ENCODE data around the gene GORASP2.

Gene GORASP2

DNA sequence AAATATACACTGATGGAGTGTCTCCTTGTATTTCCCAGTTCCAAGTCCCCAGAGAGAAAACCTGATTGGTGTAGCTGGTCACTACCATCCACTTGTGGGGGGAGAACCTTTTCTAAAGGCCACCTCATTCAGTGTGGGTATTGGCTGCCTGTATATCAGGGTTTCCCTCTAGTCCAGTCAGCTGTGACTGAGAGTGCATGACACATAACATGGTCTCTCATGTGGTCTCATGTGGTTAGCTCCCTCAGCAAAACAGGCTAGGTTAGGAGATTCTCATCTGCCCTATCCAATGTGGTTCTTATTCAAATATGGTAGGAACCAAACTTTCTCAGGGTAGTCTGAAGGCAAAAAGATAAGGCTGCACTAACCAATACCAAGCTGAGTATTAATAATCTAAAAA lies 4.1 kb upstream of the GORASP2 start:
- no peak for DNase-seq

DNA sequence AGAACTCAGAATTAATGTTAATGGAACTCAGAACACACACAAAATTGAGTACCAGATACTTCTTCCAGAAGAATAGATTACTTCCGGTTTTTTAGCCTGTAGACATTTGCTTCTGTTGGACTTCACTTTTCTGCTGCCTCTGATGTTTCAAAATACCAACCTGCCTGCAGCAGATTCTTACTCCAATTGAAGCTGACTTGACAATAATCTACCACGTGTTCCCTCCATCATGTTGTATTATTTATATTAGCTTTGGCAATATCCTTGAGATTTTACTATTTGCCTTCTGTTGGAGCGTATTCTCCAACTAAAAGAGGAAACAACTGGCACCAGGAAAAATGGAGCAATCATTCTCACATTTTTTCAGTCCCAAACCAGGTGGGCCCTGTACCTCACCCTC lies 3.1 kb upstream of the GORASP2 start:
- no peak for DNase-seq

DNA sequence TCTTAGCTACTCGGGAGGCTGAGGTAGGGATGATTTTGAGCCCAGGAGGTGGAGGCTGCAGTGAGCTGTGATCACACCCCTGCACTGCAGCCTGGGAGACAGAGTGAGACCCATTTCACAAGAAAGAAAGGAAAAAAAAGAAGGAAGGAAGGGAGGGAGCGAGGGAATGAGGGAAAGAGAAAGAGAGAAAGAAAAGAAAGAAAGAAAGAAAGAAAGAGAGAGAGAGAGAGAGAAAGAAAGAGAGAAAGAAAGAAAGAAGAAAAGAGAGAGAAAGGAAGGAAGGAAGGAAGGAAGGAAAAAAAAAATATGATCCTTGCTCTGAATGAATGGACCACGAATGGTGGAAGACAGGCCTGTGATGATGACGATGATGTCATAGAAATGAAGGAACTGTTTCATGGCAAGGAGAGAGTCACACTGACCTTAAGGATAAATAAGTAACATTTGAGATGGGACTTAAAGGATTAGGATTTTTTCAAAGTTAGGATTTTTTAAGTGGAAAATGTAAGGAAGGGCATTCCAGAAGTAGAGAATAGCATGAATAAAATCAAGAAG lies 2.2 kb upstream of the GORASP2 start:
- no peak for DNase-seq

DNA sequence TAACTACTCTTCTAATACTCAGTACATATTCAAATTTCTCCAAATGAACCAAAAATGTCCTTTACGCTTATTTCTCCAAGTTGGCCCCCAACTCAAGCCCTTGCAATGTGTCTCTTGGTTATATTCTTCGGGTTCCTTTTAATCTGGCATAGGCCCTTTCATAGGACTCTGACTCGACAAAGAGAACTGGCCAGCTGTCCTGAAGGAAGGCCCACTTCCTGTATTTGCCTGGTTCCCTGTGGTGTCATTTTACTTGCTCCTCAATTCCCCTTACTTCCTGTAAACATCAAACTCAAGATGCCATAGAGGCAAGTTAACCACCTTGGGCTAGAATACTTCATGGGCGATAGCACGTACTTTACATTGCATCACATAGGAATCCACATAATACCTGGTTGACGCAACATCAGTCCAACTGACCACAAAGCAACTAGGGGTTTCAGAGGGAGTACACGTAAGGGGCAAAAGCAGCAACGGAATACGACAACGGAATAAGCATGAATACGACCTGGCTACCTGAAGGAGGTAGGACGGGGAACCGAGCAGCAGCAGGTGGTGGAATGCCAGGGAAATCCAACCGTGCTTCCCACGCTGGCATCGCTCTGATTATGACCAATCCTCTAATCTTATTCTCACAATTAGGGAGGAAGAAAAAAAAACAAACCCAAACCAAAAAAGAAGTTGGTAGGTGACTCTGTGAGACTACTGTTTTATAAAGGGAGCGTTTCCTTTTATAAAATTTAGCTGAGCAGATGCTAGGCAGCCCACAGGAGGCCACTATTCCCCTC lies 823 bp upstream of the GORASP2 start:
- peak; percentile 10 for DNase-seq

DNA sequence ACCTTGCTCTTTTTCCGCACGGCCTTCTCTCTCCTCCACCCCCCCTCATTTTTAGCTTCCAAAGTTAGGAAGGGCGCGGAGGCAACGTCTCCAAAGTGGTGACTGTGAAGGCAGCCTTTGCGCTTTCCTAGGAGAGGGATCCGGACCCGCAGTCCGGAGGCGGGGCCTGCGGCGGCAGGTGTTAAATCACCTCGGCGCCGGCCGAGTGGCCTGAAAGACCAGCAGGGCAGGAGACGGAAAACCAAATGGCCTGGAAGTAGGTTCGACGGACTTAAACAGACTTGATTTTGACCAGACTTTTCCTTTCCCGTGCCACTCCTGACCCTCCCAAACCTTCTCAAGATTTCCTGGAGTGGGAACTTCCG lies 615 bp downstream of the GORASP2 start:
- DNase-seq, result peak; percentile 44

DNA sequence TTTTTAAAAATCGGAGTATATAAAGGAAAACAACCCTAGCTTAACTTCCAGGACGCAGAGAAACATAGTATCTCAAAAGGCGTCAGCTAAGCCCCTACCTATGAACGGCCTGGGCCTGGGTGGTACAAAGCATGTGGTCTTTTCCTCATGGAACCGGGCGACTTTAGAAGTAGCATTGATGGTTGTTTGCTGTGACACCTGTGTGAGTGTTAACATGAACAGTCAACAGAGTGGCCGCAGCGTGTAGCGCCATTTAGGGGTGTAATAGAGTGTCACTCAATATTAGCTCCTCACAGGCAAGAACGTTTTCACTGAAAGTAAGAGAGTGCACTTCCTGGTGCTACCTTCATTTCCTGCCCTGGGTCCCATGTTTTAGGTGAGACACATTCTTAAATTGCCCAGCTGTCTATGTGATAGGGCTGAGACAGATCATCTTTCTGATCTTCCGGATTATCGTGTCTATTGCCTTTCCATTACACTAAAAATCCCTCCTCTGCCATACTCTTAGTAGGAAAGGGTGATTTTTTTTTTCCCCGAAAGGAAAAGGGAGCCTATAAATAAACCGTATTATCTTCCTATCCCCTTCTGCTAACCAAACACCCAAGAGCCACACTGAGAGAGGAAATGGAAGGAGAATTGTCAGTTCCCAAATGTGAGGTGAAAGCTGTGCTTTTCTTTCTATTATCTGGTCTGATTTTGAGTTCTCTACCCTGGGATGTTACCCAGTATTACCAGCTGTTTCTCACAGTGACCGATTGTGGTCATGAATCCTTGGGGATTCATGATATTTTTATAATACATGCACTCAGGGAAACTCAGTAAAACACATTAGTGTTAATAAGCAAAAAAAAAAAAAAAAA lies 1.3 kb downstream of the GORASP2 start:
- peak; percentile 73 for DNase-seq

DNA sequence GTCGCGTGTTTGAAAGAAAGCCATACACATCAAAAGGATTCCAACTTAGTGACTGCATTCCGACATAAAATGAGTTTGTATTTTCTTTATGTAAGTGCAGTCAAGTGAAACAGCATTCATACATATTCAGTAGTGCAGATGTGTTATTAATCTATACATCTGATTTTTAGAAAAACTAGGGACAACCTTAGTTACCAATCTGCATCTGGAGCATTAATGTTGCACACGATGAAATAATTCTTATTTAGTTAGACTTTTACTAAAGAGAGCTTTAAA lies 1.9 kb downstream of the GORASP2 start:
- no peak for DNase-seq

DNA sequence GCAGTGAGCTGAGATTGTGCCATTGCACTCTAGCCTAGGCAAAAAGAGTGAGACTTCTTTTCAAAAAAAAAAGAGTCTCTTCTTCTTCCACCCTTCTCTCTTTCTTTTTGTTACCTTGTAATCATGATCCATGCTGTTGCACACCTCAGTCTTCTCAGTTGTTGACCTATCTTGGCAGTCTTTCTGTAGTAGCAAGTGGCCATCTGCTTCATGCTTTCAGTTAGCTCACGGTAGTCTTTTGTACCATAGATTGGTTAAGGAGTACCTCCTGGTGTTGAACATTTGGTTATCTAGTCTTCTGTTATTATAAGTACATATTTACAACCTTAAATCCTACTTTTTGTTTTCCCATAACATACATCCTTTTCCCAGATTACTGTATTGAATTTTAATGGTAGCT lies 3.1 kb downstream of the GORASP2 start:
- DNase-seq, result no peak

DNA sequence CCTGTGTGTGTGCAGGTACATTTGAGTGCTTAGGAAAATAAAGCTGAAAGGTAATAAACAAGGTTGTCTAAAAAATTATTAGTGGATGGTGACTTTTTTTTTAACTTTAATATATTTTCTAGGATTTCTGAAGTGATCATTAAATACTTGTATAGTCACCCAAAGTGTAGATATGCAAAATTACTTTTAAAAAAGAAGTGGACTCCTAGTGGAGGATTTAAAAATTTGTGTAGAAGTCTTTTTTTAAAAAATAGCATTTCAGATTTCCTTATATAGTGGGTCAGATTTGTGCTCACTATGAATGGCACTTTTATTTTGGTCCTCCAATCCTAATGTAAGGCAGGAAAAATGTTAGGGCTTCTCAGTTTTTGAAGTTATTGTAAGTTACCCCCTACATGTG lies 3.9 kb downstream of the GORASP2 start:
- no peak for DNase-seq

DNA sequence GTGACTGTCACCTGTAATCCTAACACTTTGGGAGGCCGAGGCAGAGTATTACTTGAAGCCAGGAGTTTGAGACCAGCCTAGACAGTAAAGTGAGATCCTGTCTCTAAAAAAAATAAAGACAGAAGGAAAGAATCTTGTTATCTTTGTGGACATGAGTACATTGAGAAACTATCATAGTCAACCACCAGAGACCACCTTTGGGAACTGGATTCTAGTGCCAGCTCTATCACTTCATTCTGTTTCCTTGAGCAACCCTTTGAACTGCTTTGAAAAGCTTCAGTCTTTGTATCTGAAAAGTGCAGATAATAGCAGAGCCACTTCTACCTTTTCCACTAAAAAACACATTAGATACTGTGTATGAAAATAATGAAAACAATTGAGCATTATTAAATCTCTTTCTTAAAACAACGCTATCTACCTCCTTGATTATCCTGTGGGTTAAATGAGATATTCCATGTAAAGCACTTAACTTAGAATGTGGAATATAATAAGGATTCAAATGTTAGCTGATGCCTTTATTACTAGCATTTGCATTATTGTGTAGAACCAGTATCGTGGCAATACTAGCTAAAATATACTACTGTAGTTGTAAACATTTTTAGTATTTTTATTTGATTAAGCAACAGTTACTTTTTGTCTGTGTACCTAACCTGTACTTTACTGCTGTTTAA lies 8.8 kb downstream of the GORASP2 start:
- no peak for DNase-seq

DNA sequence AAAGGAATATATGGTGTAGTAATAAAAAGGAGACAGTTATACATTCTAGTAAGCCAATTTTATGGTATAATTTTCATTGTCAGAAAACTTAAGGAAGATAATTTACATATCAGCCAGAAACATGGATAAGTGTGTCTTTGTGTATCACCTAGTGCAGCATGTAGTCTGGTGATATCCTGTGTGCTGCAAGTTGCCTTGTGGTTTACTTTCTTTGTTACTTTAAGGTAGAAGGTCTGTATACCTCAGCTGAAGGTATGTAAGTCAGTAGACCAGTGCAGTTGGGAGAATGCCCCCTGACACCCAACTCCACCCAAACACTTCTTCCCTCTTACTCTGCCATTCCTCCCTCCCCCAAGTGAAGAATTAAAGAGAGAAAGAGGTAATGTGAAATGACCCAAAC lies 11.0 kb downstream of the GORASP2 start:
- no peak for DNase-seq

DNA sequence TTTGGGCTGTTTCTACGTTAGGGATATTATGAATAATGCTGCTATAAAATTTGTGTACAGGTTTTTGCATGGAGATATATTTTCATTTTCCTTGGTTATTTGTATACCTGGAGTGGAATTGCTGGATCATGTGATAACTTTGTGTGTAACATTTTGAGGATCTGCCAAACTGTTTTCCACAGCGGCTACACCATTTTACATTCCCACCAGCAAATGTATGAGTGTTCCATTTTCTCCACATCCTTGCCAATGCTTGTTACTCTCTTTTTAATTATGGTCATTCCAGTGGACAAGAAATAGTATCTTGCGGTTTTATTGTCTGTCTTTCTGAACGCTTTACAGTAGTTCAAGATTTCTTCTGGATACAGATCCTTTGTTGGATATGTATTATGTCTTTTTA lies 13.6 kb downstream of the GORASP2 start:
- DNase-seq, result no peak

DNA sequence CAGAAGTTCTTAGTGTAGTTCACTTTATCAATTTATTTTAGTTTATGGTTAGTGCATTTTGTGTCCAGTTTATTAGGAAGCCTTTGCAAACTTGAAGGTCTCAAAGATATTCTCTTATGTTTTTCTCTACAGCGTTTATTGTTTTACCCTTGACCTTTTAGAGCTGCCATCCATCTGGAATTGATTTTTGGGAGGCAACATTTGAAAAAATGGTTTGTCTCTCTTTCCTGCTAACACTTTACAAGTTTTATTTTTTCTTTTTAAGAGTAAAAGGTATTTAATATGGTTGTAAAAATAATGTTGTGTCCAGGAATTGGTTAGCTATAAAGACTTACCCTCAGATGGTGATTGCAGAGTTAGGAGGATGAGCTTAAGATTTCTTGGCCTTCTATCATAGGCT lies 14.0 kb downstream of the GORASP2 start:
- no peak for DNase-seq

DNA sequence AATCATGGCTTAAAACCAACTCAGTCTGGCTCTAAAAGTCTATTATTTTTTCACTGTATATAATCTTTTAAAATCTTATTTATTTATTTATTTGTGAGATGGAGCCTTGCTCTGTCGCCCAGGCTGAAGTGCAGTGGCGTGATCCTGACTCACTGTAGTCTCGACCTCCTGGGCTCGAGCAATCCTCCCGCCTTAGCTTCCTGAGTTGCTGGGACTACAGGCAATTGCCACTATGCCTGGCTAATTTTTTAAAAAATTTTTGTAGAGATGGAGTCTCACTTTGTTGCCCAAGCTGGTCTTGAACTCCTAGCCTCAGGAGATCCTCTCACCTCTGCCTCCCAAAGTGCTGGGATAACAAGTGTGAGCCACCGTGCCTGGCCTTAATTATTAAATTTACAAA lies 14.5 kb downstream of the GORASP2 start:
- no peak for DNase-seq

DNA sequence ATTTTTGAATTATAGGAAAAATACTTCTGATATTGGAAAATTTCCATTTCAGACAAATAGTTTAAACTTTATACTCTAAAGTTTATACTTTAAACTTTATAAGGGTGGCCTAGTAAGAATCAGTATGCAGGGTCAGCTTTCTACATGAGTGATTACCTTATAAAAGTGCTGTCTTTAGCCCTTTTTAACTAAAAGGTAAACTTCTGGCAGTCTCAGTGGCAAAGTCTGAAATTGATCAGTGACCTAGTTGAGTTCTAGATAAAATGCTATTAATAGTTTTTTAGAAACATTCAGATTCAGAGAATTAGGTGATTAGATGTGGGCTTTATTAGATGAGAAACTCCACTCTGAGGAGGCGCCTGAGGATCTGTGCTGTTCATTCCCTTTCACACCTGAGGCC lies 15.5 kb downstream of the GORASP2 start:
- no peak for DNase-seq

DNA sequence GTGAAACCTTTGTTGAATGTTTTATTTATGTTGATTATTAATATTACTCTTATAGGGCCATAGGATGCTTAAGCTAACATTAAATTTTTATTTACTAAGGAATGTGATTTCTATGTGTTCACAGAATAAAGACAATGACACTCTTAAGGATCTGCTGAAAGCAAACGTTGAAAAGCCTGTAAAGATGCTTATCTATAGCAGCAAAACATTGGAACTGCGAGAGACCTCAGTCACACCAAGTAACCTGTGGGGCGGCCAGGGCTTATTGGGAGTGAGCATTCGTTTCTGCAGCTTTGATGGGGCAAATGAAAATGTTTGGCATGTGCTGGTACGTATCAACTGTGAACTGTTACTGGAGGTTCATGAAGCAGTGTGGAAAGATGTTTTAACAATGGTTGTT lies 20.4 kb downstream of the GORASP2 start:
- no peak for DNase-seq

DNA sequence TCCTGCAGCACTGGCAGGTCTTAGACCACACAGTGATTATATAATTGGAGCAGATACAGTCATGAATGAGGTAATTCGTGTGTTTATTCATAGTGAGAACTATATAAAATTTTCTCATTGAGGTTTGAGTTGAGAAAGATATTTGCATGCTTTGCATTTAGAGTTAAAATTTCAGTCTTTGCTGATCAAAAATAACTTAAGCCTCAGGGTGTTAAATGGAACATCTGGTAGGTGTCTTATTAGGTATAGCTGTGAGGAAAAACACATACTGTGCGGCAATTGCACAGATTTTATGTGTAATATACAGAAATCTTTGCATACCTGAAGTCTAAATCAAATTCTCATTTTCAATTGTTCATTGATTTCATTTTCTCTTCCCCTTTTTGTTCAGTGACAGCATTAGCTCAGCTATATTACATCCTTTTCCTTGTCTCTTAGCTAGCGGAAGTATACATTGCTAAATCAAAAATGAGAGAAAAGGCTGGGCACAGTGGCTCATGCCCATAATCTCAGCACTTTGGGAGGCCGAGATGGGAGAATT lies 21.2 kb downstream of the GORASP2 start:
- no peak for DNase-seq

DNA sequence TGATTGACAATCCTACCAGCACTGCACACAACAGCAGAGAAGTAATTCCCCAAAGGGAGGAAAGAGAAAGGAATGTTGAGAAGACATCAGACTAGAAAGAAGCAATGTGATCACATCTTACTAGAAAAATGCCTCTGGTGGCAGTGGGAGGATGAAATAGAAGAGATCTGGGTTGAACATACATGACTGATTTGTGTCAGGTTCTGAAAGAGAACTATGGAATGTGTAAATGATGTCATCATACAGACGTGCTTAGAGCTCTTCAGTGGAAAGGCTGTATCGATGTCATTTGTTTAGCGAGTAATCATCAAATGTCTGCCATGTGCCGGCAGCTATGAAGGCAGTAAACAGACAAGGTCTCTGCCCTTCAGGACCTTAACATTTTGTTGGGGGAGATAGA lies 24.9 kb downstream of the GORASP2 start:
- DNase-seq, result no peak

DNA sequence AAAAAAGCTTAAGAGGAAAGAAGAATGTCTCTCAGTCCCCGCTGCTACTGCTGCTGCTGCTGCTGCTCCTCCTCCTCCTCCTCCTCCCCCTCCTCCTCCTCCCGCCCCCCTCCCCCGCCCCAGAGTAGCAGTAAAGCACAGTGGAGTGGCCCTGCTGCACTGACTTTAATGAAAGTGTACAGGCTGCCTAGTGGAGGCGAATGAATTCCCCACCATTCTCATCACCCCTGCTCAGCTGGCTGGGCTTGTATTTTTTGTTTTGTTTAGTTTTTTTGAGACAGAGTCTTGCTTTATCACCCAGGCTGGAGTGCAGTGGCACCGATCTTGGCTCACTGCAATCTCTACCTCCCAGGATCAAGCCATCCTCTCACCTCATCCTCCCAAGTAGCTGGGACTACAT lies 34.3 kb downstream of the GORASP2 start:
- DNase-seq, result no peak

DNA sequence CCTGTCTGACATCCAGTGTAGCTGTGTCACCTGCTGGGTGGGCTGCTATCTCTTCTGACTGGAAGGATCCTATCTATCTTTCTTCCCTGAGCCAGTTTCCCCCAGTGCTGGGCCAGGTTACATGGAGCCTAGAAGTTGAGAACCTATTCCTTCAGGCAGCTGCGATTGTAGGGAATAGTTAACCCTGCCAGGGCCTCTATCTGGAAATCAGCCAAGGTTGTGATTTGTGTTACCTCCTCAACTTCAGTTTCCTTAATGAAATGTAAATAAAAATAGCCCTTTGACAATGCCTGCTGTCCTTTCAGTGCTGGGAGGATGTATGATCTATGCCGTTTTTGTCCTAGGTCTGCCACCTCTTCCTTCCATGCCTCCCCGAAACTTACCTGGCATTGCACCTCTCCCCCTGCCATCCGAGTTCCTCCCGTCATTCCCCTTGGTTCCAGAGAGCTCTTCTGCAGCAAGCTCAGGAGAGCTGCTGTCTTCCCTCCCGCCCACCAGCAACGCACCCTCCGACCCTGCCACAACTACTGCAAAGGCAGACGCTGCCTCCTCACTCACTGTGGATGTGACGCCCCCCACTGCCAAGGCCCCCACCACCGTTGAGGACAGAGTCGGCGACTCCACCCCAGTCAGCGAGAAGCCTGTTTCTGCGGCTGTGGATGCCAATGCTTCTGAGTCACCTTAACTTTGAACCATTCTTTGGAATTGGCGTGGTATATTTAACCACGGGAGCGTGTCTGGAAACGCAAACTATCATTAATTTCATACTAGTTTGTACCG lies 36.6 kb downstream of the GORASP2 start:
- DNase-seq, result no peak

DNA sequence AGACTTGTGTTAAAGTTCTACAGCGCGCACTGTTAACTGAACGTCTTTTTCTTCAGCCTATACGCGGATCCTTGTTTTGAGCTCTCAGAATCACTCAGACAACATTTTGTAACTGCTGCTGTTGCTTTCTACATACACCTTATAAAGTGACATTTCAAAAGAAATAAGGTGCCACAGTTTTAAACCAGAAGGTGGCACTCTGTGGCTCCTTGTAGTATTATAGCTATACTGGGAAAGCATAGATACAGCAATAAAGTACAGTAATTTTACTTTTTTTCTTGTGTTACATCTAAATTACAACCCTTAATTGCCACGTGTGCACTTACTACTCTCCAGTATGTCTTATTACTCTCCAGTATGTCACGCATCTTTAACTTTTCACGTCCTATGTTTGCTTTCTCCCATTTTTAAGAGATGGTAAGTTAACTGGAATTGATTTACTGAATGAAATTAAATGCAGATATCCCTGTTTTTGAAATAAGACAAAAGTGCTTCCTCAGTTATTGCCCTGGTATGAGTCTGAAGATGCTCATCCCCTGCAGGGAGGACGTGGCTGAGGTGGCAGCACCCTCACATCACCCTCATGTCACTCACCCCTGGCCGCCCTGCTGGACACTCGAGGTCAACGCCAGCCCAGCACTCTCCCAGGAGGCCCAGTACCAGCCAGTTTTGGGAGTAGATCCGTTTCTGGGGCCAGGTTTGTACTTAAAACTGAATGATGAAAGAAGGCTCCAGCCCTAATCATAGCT lies 37.8 kb downstream of the GORASP2 start:
- DNase-seq, result no peak

DNA sequence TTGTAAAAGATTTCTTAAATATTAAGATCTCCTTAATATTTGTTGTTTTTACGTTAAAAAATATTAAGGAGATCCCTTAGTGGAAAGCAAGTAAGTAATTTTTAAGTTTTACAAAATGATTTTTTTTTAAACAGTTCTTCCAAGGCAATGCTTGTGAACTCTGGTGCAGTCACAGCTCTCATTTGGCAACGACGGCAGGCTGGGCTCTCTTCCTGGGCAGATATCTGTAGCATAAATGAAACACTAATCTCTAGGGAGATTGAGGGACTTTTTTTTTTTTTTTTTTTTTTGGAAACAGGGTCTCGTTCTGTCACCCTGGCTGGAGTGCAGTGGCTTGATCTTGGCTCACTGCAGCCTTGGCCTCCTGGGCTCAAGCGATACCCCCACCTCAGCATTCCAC lies 38.5 kb downstream of the GORASP2 start:
- no peak for DNase-seq
